GM13977 (cell line): ENCODE results near the gene MICB.

Experiments
- DNase-seq: peaks from one replicate; pipeline ENCODE4 v3.0.0; 2012; ENCODE audit warnings: low spot score
- in situ Hi-C: fragments of 300-500 bp; cut with MboI; formaldehyde crosslinking; loops from one replicate; pipeline ENCODE4 v1.12.0; 2022; ENCODE audit warnings: low sequenced_read_pairs, low pct_unique_long_range_greater_than_20kb, mixed read lengths, inconsistent platforms; ENCODE audit not compliant: unreplicated experiment
- TF ChIP-seq, protein P1 (sequence below): IDR thresholded peaks from 2 replicates; pipeline ENCODE4 v1.5.1; 2012; ENCODE audit warnings: mild to moderate bottlenecking, control low read depth; ENCODE audit not compliant: insufficient read depth; ENCODE audit errors: extremely low read depth, missing control alignments

The MICB gene

GRCh38 chr6:31473780-31474761, 23.9 kb upstream of the MICB start:
- in situ Hi-C loops = no loop called here
- TF ChIP-seq, protein P1, sequence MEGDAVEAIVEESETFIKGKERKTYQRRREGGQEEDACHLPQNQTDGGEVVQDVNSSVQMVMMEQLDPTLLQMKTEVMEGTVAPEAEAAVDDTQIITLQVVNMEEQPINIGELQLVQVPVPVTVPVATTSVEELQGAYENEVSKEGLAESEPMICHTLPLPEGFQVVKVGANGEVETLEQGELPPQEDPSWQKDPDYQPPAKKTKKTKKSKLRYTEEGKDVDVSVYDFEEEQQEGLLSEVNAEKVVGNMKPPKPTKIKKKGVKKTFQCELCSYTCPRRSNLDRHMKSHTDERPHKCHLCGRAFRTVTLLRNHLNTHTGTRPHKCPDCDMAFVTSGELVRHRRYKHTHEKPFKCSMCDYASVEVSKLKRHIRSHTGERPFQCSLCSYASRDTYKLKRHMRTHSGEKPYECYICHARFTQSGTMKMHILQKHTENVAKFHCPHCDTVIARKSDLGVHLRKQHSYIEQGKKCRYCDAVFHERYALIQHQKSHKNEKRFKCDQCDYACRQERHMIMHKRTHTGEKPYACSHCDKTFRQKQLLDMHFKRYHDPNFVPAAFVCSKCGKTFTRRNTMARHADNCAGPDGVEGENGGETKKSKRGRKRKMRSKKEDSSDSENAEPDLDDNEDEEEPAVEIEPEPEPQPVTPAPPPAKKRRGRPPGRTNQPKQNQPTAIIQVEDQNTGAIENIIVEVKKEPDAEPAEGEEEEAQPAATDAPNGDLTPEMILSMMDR = no peak
- no peak for DNase-seq

DNA sequence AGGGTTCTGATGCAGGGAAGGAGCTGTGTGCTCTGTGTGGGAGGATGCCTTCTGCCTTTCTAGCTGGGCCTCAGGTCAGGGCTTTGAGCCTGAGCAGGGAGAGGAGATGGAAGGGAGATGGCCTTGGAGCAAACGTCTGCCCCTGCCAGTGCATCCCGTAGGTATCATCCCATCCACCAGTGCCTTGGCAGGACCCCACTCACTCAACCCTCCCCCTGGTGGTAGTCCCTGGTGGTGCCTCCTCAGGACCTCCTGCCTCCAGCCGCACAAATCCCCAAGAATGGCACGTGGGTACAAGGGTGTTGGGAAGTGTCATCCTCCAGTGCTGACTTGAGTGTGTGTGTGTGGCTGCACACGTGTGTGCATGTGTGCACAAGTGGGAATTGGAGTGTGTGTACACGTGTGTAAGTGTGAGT, 23.1 kb upstream of the MICB start:
- in situ Hi-C loops = no loop called here
- DNase-seq = no peak
- TF ChIP-seq, protein P1 = peak; percentile 37

GRCh38 chr6:31476515-31477139, 21.3 kb upstream of the MICB start:
- TF ChIP-seq, protein P1 = peak; percentile 7
- in situ Hi-C loops = no loop called here
- no peak for DNase-seq

- in situ Hi-C loops = no loop called here
- no peak for DNase-seq
- TF ChIP-seq, protein P1 = no peak
These were observed 20.4 kb upstream of the MICB start for GRCh38 chr6:31477521-31477920.

DNA sequence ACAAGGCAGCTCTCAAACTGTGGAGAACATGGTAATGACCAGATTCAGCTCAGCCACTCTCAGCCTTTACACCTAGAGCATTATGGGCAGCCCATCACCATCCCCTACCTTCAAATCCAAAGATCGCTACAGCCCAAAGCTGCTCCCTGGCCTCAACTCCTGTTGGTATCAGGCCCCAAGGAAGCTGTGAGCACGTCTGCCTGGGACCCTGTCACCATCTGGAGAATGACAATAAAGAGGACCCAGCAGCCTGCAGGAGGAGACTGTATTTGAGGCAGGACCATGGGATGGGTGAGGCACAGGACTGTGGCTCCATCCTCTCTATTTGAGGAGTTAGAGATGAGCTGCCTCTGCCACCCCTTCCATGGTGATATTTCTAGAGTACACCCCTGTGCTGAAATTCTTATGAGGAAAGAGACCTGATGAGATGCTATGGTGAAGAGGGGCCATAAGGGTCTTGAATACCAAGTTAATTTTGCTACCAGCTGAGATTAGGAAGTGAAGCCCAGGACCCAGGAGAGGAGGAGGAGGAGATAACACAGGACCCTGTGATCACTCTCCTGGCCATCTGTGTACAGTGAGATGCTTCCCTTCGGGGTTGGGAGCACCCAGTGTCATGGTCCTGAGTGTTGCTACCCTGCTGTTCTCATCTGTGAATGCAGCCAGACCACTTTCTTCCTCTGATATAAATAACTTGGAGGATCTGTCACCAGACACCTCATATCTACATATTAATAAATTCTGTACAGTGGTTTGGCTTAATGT, 19.6 kb upstream of the MICB start:
- DNase-seq = no peak
- TF ChIP-seq, protein P1 = no peak
- in situ Hi-C loops = no loop called here
